Bronchial epithelial cell (primary cell): Measurements from ENCODE around the gene DUSP2. TPM values are rescaled to one million over a fixed set of nuclear protein-coding genes. Genes with fewer than 3 reads are reported as not detected.

Experiments used
- DNase-seq: peaks from one replicate; pipeline ENCODE4 v3.0.0-alpha.2; 2010; ENCODE audit warnings: low read depth
- FAIRE-seq: peaks from 2 replicates; lab custom pipeline; 2011; peaks lifted over from hg19 to GRCh38; lab: Jason Lieb, UNC
- H3K27me3 ChIP-seq: 2 replicates; pipeline ENCODE4 v1.5.1; 2011; ENCODE audit warnings: low read length; ENCODE audit not compliant: control insufficient read depth, insufficient read depth
- H3K36me3 ChIP-seq: 2 replicates; pipeline ENCODE4 v1.5.1; 2011; ENCODE audit warnings: low read length; ENCODE audit not compliant: control insufficient read depth, insufficient read depth
- H3K4me3 ChIP-seq: 2 replicates; pipeline ENCODE4 v1.5.1; 2011; ENCODE audit warnings: mild to moderate bottlenecking, low read depth, low read length, control low read depth
- CTCF ChIP-seq: IDR thresholded peaks from 2 replicates; pipeline ENCODE4 v1.5.1; 2011; ENCODE audit warnings: mild to moderate bottlenecking, moderate library complexity, low read length, control low read depth, inconsistent platforms; ENCODE audit not compliant: insufficient read depth, severe bottlenecking
- total RNA-seq: library from RNA; depleted of rRNA; stranded (reverse); fragments of >200 nt; gene quantifications from 2 replicates; pipeline ENCODE4 v1.2.1, GENCODE V29; 2014

The DUSP2 gene
- total RNA-seq, 1 donor from 2014 or later = 5.3 TPM

DNA sequence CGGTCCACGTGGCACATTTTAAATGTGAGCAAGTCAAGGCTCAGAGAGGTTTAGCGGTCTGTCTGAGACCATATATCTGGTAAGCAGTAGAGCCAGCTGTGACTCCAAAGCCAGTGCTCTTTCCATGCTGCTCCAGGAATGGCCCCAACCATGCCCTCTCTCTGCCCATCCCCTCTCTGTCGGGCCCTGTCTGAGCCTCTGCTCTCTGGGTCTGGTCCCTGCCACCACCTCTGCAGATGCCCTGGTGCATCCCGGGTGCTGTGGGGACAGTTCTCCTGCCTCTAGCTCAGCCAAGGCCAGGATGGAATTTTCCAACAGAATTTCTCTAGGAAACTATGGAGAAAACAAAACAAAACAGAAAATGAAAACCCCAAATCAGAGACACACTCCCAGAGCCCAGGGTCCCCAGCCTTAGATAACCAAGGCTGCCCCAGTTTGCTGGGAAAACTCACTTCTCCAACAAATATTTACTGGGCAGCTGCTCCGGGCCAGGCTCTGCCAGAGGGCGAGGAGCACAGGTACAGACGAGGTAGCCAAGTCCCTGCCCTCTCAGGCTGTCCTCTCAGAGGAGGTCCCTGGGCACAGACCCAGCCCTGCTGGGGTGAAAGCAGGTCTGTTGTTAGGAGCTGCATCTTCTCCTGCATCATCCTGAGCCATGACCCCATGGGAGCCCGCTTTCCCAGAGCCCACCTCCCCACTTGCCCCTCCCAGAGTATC is 38.1 kb downstream of the DUSP2 start:
- FAIRE-seq = no peak
- H3K4me3 ChIP-seq = no peak overlapping the region
- peaks cover 2% of the 10 kb centered on the region for H3K27me3 ChIP-seq
- no peak for DNase-seq
- no peak for TF ChIP-seq CTCF
- no peaks in the 10 kb centered on the region for H3K36me3 ChIP-seq

- FAIRE-seq = no peak
- no peak for TF ChIP-seq CTCF
- DNase-seq = no peak
Measured at GRCh38 chr2:96105994-96106715, 39.1 kb downstream of the DUSP2 start.

GRCh38 chr2:96105152-96105915 is 39.9 kb downstream of the DUSP2 start:
- FAIRE-seq = no peak
- H3K4me3 ChIP-seq = no peak overlapping the region

More at GRCh38 chr2:96105994-96106715, 39.1 kb downstream of the DUSP2 start:
- no peaks in the 10 kb centered on the region for H3K36me3 ChIP-seq
- H3K4me3 ChIP-seq = no peak overlapping the region
- H3K27me3 ChIP-seq = peaks cover 2% of the 10 kb centered on the region

DNA sequence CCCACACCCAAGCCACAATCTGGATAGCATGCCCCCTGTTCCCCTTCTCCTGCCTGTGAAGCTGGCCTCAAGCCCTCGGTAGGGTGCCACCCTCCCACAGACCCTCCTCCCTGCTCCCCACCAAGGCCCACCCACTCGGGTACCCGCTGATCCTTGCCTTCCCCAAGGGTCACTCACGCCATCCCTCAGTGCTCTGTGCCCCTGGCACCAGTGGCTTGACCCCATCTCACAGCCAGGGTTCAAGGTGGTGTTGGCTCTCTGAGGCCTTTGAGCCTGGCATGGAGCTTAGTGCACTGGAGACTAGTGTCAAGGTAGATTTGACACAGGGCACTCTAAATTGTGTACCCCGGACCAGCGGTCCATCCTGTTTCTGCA is 40.8 kb downstream of the DUSP2 start:
- no peaks in the 10 kb centered on the region for H3K27me3 ChIP-seq
- no peak for TF ChIP-seq CTCF
- DNase-seq = no peak
- H3K36me3 ChIP-seq = no peaks in the 10 kb centered on the region
- FAIRE-seq = no peak
- H3K4me3 ChIP-seq = no peak overlapping the region

More at GRCh38 chr2:96105152-96105915, 39.9 kb downstream of the DUSP2 start:
- H3K27me3 ChIP-seq = peaks cover 2% of the 10 kb centered on the region
- DNase-seq = no peak
- TF ChIP-seq CTCF = no peak
- H3K36me3 ChIP-seq = no peaks in the 10 kb centered on the region

DNA sequence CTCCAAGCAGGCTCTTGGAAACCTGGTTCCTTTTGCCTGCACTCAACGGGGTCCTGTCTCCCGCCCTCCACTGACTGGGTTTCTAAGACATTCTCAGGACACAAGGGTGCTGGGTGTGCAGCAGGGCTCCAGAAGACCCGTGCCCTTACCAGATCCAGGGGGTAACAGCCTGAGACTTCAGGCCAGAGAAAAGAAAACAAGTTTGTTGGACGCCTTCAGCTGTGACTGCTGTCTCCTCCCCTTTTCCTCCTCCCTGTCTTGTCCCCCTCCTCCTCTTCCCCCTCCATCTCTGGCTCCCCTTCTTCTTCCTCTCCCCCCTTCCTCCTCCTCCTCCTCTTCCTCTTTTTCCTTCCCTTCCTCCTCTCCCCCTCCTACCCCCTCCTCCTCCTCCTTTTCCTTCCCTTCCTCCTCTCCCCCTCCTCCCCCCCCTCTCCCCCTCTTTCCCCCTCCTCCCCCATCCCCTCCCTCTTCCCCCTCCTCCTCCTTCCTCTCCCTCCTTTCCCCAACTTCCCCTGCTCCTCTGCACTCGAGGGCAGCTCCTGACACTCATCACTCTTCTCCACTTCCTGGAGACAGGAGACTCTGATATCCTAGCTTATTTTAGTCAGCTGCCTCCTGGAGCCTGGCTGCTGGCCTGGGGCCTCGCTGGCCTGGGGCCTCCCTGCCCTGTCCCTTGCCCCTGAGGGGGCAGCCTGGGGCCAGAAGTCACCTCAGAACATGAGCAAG is 41.3 kb downstream of the DUSP2 start:
- H3K36me3 ChIP-seq = no peaks in the 10 kb centered on the region
- DNase-seq = no peak
- TF ChIP-seq CTCF = no peak
- no peaks in the 10 kb centered on the region for H3K27me3 ChIP-seq
- H3K4me3 ChIP-seq = no peak overlapping the region
- FAIRE-seq = no peak
